Left ventricle myocardium inferior (tissue), 1 donor: Measurements from ENCODE around the gene AQP5. TPM values are rescaled to one million over a fixed set of nuclear protein-coding genes. Genes with fewer than 3 reads are reported as not detected.

ENCODE experiments used
- DNase-seq: peaks from one replicate; pipeline ENCODE4 v3.0.0-alpha.2; 2020
- H3K27ac ChIP-seq: fragments of 200-600 bp; replicated peaks from 2 replicates; pipeline ENCODE4 v1.8.0; 2021
- H3K27me3 ChIP-seq: fragments of 200-600 bp; 2 replicates; pipeline ENCODE4 v1.8.0; 2021; ENCODE audit warnings: low read depth
- H3K36me3 ChIP-seq: fragments of 200-600 bp; 2 replicates; pipeline ENCODE4 v1.8.0; 2021
- H3K4me1 ChIP-seq: fragments of 200-600 bp; 2 replicates; pipeline ENCODE4 v1.8.0; 2021
- H3K4me3 ChIP-seq: fragments of 200-600 bp; 2 replicates; pipeline ENCODE4 v1.8.0; 2021; ENCODE audit warnings: mild to moderate bottlenecking, moderate library complexity
- H3K9me3 ChIP-seq: fragments of 200-600 bp; replicated peaks from 2 replicates; pipeline ENCODE4 v1.8.0; 2021
- intact Hi-C: fragments of 100-400 bp; cut with micrococcal nuclease; formaldehyde crosslinking; loops from one replicate; pipeline ENCODE4 v1.11.0; 2022
- total RNA-seq: library from RNA; stranded (reverse); fragmentation: NEBNext Ultra II Directional; extraction: Animal tissue kit (Norgen Biotek cat#: 25700); gene quantifications from one replicate; pipeline ENCODE4 v1.2.1, GENCODE V29; 2021
- TF ChIP-seq, protein P1 (sequence below): fragments of 200-600 bp; IDR thresholded peaks from 2 replicates; pipeline ENCODE4 v1.8.0; 2021; ENCODE audit warnings: antibody characterized with exemption, mild to moderate bottlenecking, borderline replicate concordance
- donor health status: DM: no; HTN: yes; CAD: no; lungs with severe emphysema.

AQP5 gene
- total RNA-seq, 1 donor from 2014 or later = 0.41 TPM

GRCh38 chr12:49948866-49949845 is 12.5 kb upstream of the AQP5 start:
- intact Hi-C loops = loop anchor here (10.0 kb wide), 1 partner anchor 84 kb away; no protein-coding TSS in a partner anchor
- H3K9me3 ChIP-seq = no peaks in the 10 kb centered on the region
- DNase-seq = no peak

DNA sequence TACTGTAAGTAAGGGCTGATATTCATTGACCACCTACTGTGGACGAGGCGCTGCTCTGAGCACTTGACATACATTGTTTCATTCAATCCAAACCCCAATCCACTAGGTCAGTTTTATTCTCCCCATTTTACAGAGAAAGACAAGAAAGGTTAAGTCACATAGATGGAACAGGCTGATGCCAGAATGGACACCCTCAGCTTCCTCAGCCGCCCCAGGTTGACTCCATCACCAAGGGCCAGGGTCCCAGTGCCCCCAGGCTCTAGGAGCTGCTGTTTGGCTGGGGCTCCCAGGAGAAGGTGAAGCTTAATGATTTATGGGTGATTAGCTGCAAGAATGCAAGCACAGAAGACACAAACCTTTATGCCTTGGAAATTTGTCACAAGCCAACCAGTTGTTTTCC is 11.8 kb upstream of the AQP5 start:
- intact Hi-C loops = loop anchor here (10.0 kb wide), 1 partner anchor 85 kb away; no protein-coding TSS in a partner anchor
- H3K4me1 ChIP-seq = peaks cover 11% of the 10 kb centered on the region
- DNase-seq = no peak

More at GRCh38 chr12:49948866-49949845, 12.5 kb upstream of the AQP5 start:
- Histone ChIP-seq H3K27me3 (peaks cover 25% of the 10 kb centered on the region), H3K27ac (no peak overlapping the region), H3K4me1 (peaks cover 12% of the 10 kb centered on the region), H3K4me3 (no peak overlapping the region), H3K36me3 (no peaks in the 10 kb centered on the region)
- TF ChIP-seq, protein P1, sequence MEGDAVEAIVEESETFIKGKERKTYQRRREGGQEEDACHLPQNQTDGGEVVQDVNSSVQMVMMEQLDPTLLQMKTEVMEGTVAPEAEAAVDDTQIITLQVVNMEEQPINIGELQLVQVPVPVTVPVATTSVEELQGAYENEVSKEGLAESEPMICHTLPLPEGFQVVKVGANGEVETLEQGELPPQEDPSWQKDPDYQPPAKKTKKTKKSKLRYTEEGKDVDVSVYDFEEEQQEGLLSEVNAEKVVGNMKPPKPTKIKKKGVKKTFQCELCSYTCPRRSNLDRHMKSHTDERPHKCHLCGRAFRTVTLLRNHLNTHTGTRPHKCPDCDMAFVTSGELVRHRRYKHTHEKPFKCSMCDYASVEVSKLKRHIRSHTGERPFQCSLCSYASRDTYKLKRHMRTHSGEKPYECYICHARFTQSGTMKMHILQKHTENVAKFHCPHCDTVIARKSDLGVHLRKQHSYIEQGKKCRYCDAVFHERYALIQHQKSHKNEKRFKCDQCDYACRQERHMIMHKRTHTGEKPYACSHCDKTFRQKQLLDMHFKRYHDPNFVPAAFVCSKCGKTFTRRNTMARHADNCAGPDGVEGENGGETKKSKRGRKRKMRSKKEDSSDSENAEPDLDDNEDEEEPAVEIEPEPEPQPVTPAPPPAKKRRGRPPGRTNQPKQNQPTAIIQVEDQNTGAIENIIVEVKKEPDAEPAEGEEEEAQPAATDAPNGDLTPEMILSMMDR = no peak

DNA sequence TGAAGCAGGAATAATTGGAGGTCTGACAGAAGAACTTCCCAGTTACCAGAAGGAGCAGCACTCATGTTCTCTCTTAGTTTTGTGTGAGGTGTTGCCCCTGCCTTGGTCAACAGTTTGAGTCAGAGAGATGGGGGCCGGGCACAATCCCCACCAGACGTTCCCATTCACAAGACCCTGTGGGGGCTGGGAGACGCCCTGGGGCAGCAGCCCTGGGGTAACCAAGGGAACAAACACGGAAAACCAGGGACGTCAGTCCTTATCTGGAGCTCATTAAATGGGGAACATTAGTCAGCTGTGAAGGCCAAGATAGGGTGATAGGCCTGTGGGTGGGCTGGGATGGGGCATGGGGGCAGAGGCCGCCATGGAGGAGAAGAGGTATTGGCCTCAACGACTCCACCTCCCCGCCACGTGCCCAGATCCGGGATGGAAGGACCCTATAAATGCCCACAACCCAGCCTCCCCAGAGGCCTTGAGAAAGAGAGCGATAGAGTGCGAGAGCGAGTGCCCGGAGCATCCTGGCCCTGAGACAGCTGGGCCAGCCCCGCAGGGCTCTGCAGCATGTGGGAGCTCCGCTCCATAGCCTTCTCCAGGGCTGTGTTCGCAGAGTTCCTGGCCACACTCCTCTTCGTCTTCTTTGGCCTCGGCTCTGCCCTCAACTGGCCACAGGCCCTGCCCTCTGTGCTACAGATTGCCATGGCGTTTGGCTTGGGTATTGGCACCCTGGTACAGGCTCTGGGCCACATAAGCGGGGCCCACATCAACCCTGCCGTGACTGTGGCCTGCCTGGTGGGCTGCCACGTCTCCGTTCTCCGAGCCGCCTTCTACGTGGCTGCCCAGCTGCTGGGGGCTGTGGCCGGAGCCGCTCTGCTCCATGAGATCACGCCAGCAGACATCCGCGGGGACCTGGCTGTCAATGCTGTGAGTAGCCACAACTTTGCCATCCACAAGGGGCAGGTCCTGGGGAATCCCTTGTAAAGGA is 11.1 kb upstream of the AQP5 start, which contains the start of gene AQP2:
AQP2 (plus strand) TSS at position 465 of the 979 bp plus-strand sequence; CDS start at position 559, 94 bp downstream.
- TF ChIP-seq, protein P1 = no peak
- no peaks in the 10 kb centered on the region for H3K36me3 ChIP-seq

More for the DNA sequence above, 11.8 kb upstream of the AQP5 start:
- H3K27ac ChIP-seq = no peak overlapping the region
- TF ChIP-seq, protein P1 = no peak
- peaks cover 32% of the 10 kb centered on the region for H3K27me3 ChIP-seq
- no peaks in the 10 kb centered on the region for H3K9me3 ChIP-seq
- H3K4me3 ChIP-seq = no peak overlapping the region
- H3K36me3 ChIP-seq = no peaks in the 10 kb centered on the region

GRCh38 chr12:49951411-49952240 is 10.0 kb upstream of the AQP5 start:
- Histone ChIP-seq H3K4me1 (no peaks in the 10 kb centered on the region), H3K9me3 (no peaks in the 10 kb centered on the region), H3K4me3 (no peak overlapping the region), H3K27me3 (peaks cover 50% of the 10 kb centered on the region), H3K27ac (no peak overlapping the region), H3K36me3 (no peaks in the 10 kb centered on the region)
- intact Hi-C loops = no loop called here
- TF ChIP-seq, protein P1 = no peak
- no peak for DNase-seq

More for the DNA sequence above, 11.1 kb upstream of the AQP5 start, which contains the start of gene AQP2:
- peaks cover 39% of the 10 kb centered on the region for H3K27me3 ChIP-seq
- H3K4me1 ChIP-seq = peaks cover 4% of the 10 kb centered on the region
- H3K27ac ChIP-seq = no peak within 1 kb of the TSS
- no peaks in the 10 kb centered on the region for H3K9me3 ChIP-seq
- intact Hi-C loops = no loop called here
- no peak within 1 kb of the TSS for H3K4me3 ChIP-seq
- DNase-seq = no peak
